Liver (tissue), 3 donors: Measurements from ENCODE around the gene NBAS.

Experiments used
- CTCF ChIP-seq: fragments of 150-350 bp; IDR thresholded peaks from 2 replicates; pipeline ENCODE4 v1.5.1; 2017; ENCODE audit warnings: improper control_type of control experiment, low read depth, low read length; ENCODE audit not compliant: missing input control
- HNF4A ChIP-seq, 2 donors: conservative IDR thresholded peaks; 2 replicates each; pipeline ENCODE4 v1.6.1; 2016; ENCODE audit warnings: antibody characterized with exemption in 2 of 2, mild to moderate bottlenecking in 2 of 2
- REST ChIP-seq: IDR thresholded peaks from 2 replicates; pipeline ENCODE4 v1.6.1; 2016; ENCODE audit warnings: antibody characterized with exemption, mild to moderate bottlenecking
- TAF1 ChIP-seq: conservative IDR thresholded peaks from 2 replicates; pipeline ENCODE4 v1.6.1; 2016; ENCODE audit warnings: antibody characterized with exemption, mild to moderate bottlenecking
- YY1 ChIP-seq: IDR thresholded peaks from 2 replicates; pipeline ENCODE4 v1.6.1; 2016; ENCODE audit warnings: antibody characterized with exemption, mild to moderate bottlenecking
- donor health status: healthy.
- donor health status: healthy.

- TF ChIP-seq CTCF (no peak), TAF1 (no peak), REST (no peak), YY1 (no peak), HNF4A (conservative IDR thresholded peaks at IDR 0.05) (no peak)
Observed at GRCh38 chr2:15388406-15389325, 172.5 kb downstream of the NBAS start.
